K562 (cell line): ENCODE measurements around the gene UQCRC1. TPM values are rescaled to one million over a fixed set of nuclear protein-coding genes. Genes with fewer than 3 reads are reported as not detected.

Experiments
- CEBPB ChIP-seq: fragments of 450-650 bp; IDR thresholded peaks from 2 replicates; pipeline ENCODE4 v1.6.1; 2016; ENCODE audit warnings: missing genetic modification characterization, missing compliant biosample characterization
- MYBL2 ChIP-seq, 2 experiments: fragments of 450-650 bp in 1 of 2; sonication (generic) in 1 of 2; formaldehyde crosslinking in 1 of 2; IDR thresholded peaks; 2 replicates each; pipeline versions ENCODE4 v1.6.1 to v1.8.1; 2017 to 2022; ENCODE audit warnings: borderline replicate concordance in 1 of 2, inconsistent platforms in 1 of 2, low read depth in 1 of 2, mild to moderate bottlenecking in 1 of 2, missing genetic modification reagents in 1 of 2, moderate library complexity in 1 of 2
- NCOA1 ChIP-seq: fragments of 450-650 bp; IDR thresholded peaks from 2 replicates; pipeline ENCODE4 v1.6.1; 2016; ENCODE audit warnings: low read depth
- NFIX ChIP-seq: fragments of 250-450 bp; sonication (Bioruptor Pico); IDR thresholded peaks from 2 replicates; pipeline ENCODE4 v1.4.0; 2020; ENCODE audit warnings: low read depth, mild to moderate bottlenecking, moderate library complexity
- RBM22 ChIP-seq: fragments of 200-400 bp; formaldehyde crosslinking; IDR thresholded peaks from 2 replicates; pipeline ENCODE4 v1.6.1; 2018; ENCODE audit warnings: low read length, low read depth; ENCODE audit not compliant: poor library complexity, severe bottlenecking
- RFX7 ChIP-seq: fragments of 250-450 bp; sonication (Bioruptor Pico); IDR thresholded peaks from 2 replicates; pipeline ENCODE4 v1.5.1; 2021; ENCODE audit warnings: mild to moderate bottlenecking
- SMARCA4 ChIP-seq: fragments of 450-650 bp; IDR thresholded peaks from 2 replicates; pipeline ENCODE4 v1.6.1; 2016
- SREBF2 ChIP-seq: sonication (generic); formaldehyde crosslinking; IDR thresholded peaks from 2 replicates; pipeline ENCODE4 v1.4.0; 2020; ENCODE audit warnings: mild to moderate bottlenecking, missing genetic modification reagents
- ZBTB1 ChIP-seq: sonication (generic); formaldehyde crosslinking; IDR thresholded peaks from 2 replicates; pipeline ENCODE4 v1.8.1; 2023; ENCODE audit warnings: missing genetic modification reagents, low read depth, mild to moderate bottlenecking, borderline replicate concordance
- ZNF3 ChIP-seq: fragments of 250-450 bp; sonication (Bioruptor Pico); IDR thresholded peaks from 2 replicates; pipeline ENCODE4 v1.5.0; 2021; ENCODE audit warnings: mild to moderate bottlenecking, moderate library complexity
- polyA plus RNA-seq, 8 experiments: library from polyadenylated mRNA; depleted of rRNA in 4 of 8; stranded (reverse) in 5 of 8; unstranded in 3 of 8; fragments of >200 nt; fragmentation: Nextera tagmentation in 2 of 8; fragmentation: Illumina TruSeq in 1 of 8; extraction: Ambion mirVana in 2 of 8; extraction: Trizol in 1 of 8; gene quantifications; 2 replicates each; pipeline versions ENCODE4 v1.2.1 to v1.2.3, GENCODE V29; 2011 to 2014; ENCODE audit warnings: inconsistent platforms in 1 of 8, missing spikeins in 1 of 8
- total RNA-seq, 7 experiments: library from RNA; depleted of rRNA in 6 of 7; stranded (reverse); fragments of >200 nt in 6 of 7; fragmentation: Illumina TruSeq in 2 of 7; extraction: Trizol in 2 of 7; gene quantifications; 2 replicates each; pipeline versions ENCODE4 v1.2.1 to v1.2.3, GENCODE V29; 2011 to 2021; ENCODE audit warnings: low replicate concordance in 1 of 7
- TF ChIP-seq, protein P1 (sequence below), 2 experiments: IDR thresholded peaks in 1 of 2; conservative IDR thresholded peaks in 1 of 2; 2 replicates each; pipeline ENCODE4 v1.6.1; 2016; ENCODE audit warnings: low read depth in 2 of 2, mild to moderate bottlenecking in 1 of 2, missing compliant biosample characterization in 1 of 2, missing genetic modification characterization in 1 of 2, moderate library complexity in 1 of 2
- TF ChIP-seq, protein P2 (sequence below): sonication (generic); formaldehyde crosslinking; IDR thresholded peaks from 2 replicates; pipeline ENCODE4 v1.8.0; 2023; ENCODE audit warnings: missing genetic modification reagents, mild to moderate bottlenecking, borderline replicate concordance
- TF ChIP-seq, protein P3 (sequence below): fragments of 250-450 bp; sonication (Bioruptor Pico); IDR thresholded peaks from 2 replicates; pipeline ENCODE4 v1.5.0; 2021; ENCODE audit warnings: mild to moderate bottlenecking, moderate library complexity

UQCRC1 gene
- total and polyA plus RNA-seq, 9 of the 15 experiments (the other 6 are each of a cell fraction or from before 2014, with no cell fraction given) = 125 to 424 (median 268) TPM

DNA sequence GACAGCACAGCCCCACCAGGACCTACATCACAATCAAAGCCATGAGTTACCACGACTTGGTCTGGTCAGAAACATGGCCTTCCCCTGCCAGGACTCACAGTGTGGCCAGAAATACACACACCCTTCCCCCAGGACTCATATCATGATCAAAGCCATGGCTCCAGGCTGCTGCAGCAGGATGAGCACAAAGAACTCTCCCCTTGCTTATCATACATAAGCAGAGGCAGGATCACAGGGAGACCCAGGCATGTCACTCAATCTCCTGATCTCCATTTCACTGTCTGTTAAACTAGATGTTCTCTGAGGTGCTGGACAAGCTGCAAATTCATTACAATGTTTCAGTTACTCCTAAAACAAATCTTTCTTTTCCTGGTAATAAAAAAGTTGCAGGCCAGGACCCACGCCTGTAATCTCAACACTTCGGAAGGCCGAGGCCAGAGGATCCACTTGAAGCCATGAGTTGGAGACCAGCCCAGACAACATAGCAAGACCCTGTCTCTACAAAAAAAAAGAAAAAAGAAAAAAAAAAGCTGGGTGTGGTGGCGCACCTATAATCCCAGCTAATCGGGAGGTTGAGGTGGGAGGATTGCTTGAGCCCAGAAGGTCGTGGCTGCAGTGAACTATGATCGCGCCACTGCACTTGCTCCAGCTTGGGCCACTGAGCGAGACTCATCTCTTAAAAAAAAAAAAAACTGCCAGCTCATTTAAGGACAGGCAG is 54.1 kb downstream of the UQCRC1 start (continued):
- TF ChIP-seq RBM22 = no peak
- peak; percentile 61; the same call in 1 of the 2 replicates for TF ChIP-seq SMARCA4
- no peak for TF ChIP-seq NCOA1
- TF ChIP-seq, protein P1, sequence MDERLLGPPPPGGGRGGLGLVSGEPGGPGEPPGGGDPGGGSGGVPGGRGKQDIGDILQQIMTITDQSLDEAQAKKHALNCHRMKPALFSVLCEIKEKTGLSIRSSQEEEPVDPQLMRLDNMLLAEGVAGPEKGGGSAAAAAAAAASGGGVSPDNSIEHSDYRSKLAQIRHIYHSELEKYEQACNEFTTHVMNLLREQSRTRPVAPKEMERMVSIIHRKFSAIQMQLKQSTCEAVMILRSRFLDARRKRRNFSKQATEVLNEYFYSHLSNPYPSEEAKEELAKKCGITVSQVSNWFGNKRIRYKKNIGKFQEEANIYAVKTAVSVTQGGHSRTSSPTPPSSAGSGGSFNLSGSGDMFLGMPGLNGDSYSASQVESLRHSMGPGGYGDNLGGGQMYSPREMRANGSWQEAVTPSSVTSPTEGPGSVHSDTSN (CRISPR knock-in tag; IDR thresholded peaks at IDR 0.05; ENCODE audit: low read depth) = peak; percentile 84
- TF ChIP-seq, protein P1 (tag; conservative IDR thresholded peaks at IDR 0.05; ENCODE audit: low read depth) = peak; percentile 84
- TF ChIP-seq ZNF3 = no peak
- TF ChIP-seq MYBL2 (IDR thresholded peaks at IDR 0.05; ENCODE audit: low read depth) = no peak
- TF ChIP-seq MYBL2 (CRISPR knock-in tag; IDR thresholded peaks at IDR 0.05; ENCODE audit: borderline replicate concordance) = no peak
- no peak for TF ChIP-seq CEBPB
- TF ChIP-seq SREBF2 (CRISPR knock-in tag) = no peak
- TF ChIP-seq, protein P2, sequence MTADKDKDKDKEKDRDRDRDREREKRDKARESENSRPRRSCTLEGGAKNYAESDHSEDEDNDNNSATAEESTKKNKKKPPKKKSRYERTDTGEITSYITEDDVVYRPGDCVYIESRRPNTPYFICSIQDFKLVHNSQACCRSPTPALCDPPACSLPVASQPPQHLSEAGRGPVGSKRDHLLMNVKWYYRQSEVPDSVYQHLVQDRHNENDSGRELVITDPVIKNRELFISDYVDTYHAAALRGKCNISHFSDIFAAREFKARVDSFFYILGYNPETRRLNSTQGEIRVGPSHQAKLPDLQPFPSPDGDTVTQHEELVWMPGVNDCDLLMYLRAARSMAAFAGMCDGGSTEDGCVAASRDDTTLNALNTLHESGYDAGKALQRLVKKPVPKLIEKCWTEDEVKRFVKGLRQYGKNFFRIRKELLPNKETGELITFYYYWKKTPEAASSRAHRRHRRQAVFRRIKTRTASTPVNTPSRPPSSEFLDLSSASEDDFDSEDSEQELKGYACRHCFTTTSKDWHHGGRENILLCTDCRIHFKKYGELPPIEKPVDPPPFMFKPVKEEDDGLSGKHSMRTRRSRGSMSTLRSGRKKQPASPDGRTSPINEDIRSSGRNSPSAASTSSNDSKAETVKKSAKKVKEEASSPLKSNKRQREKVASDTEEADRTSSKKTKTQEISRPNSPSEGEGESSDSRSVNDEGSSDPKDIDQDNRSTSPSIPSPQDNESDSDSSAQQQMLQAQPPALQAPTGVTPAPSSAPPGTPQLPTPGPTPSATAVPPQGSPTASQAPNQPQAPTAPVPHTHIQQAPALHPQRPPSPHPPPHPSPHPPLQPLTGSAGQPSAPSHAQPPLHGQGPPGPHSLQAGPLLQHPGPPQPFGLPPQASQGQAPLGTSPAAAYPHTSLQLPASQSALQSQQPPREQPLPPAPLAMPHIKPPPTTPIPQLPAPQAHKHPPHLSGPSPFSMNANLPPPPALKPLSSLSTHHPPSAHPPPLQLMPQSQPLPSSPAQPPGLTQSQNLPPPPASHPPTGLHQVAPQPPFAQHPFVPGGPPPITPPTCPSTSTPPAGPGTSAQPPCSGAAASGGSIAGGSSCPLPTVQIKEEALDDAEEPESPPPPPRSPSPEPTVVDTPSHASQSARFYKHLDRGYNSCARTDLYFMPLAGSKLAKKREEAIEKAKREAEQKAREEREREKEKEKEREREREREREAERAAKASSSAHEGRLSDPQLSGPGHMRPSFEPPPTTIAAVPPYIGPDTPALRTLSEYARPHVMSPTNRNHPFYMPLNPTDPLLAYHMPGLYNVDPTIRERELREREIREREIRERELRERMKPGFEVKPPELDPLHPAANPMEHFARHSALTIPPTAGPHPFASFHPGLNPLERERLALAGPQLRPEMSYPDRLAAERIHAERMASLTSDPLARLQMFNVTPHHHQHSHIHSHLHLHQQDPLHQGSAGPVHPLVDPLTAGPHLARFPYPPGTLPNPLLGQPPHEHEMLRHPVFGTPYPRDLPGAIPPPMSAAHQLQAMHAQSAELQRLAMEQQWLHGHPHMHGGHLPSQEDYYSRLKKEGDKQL (CRISPR knock-in tag) = no peak
- no peak for TF ChIP-seq NFIX (CRISPR knock-in tag)
- TF ChIP-seq ZBTB1 (CRISPR knock-in tag) = no peak
- TF ChIP-seq, protein P3, sequence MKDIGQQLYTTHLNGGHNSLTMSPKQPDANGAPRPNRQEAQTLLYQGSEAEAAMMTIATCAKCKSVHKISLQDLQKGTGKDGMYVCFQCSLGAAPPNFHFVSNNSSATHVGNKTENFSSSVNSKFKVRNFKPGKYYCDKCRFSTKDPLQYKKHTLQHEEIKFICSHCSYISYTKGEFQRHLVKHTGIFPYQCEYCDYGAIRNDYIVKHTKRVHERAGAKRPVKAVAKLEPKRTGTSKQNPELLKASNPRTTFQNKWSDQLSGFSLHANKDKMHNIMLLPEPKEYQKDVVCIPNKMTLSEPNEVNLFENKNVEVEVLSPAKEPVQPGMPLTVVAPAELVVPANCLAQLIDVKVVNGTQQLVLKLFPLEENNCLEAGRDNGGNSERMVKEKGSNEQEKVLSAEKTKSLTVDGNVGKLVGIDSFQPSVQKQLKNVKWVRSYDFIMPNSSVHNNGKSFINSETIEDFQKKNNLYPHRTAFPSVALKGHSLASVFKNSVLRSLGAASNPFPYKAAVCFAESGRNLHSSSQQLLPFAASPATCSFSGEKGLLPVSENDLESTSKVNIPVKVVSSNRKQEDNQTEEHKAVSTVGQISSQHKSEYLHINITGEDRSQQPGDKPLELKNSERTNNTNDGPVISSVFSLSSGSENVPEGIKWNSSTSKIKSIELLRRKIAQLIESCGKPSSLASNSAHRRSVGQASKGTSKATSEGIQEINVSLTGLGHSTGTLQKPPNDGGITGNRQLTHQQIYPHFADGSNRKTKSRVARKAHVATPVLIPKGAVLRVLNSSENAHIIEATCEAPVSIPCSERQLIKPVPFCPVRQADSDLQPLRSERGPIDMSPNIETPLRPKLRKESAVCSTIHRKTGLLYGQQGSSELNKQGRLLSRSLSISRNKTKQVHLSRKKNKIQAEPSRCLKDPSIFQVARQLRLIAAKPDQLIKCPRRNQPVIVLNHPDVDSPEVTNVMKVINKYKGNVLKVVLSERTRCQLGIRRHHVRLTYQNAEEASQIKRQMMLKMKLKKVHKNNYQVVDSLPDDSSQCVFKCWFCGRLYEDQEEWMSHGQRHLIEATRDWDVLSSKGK (CRISPR knock-in tag) = no peak
- no peak for TF ChIP-seq RFX7
